GM11168 (cell line): ENCODE data around the gene POU4F3.

ENCODE experiments used
- in situ Hi-C: fragments of 300-500 bp; cut with MboI; formaldehyde crosslinking; loops from one replicate; pipeline ENCODE4 v1.12.0; 2022; ENCODE audit warnings: low sequenced_read_pairs; ENCODE audit not compliant: unreplicated experiment

Gene POU4F3

GRCh38 chr5:146388386-146388785, 49.7 kb downstream of the POU4F3 start:
- in situ Hi-C loops = no loop called here

GRCh38 chr5:146390469-146390868, 51.8 kb downstream of the POU4F3 start:
- in situ Hi-C loops = no loop called here
